SK-N-SH (cell line): Measurements from ENCODE around the gene SAMD8. TPM values are rescaled to one million over a fixed set of nuclear protein-coding genes. Genes with fewer than 3 reads are reported as not detected.

Experiments
- CTCF ChIA-PET: fragments of 300-600, 350-600 bp; formaldehyde crosslinking; extraction: SDS; loops from one replicate; lab custom pipeline; 2021; lab: Yijun Ruan, JAX
- POLR2A ChIA-PET: fragments of 350-600 bp; sonication (Branson Sonifier 250); formaldehyde crosslinking; extraction: SDS; loops from one replicate; lab custom pipeline; 2020; ENCODE audit warnings: antibody characterized with exemption, inconsistent platforms; lab: Yijun Ruan, JAX
- DNase-seq: peaks from one replicate; pipeline ENCODE4 v3.0.0; 2012
- H2AFZ ChIP-seq: fragments of 200-600 bp; sonication (generic); 2 replicates; pipeline ENCODE4 v1.8.1; 2016; ENCODE audit warnings: antibody characterized with exemption, mild to moderate bottlenecking, low read depth
- H3F3A ChIP-seq: fragments of 200-600 bp; sonication (generic); replicated peaks from 2 replicates; pipeline ENCODE3; 2016; ENCODE audit warnings: antibody characterized with exemption, mild to moderate bottlenecking; ENCODE audit not compliant: insufficient read depth
- H3K27ac ChIP-seq, 2 experiments: fragments of 200-500 bp in 1 of 2; fragments of 200-600 bp in 1 of 2; sonication (Bioruptor generic) in 1 of 2; sonication (generic), shearing (Covaris generic) in 1 of 2; 2 replicates each; pipeline versions ENCODE4 v1.5.1 to v1.6.1; 2014 to 2016; ENCODE audit warnings: low read depth in 2 of 2, inconsistent platforms in 1 of 2, low read length in 1 of 2, mild to moderate bottlenecking in 1 of 2, mixed read lengths in 1 of 2
- H3K27me3 ChIP-seq: fragments of 200-600 bp; sonication (generic), shearing (Covaris generic); 2 replicates; pipeline ENCODE4 v1.6.1; 2016; ENCODE audit warnings: mixed run types; ENCODE audit not compliant: insufficient read depth
- H3K36me3 ChIP-seq, 2 experiments: fragments of 200-500 bp in 1 of 2; fragments of 200-600 bp in 1 of 2; sonication (Bioruptor generic) in 1 of 2; sonication (generic) in 1 of 2; replicated peaks in 1 of 2; 2 replicates each; pipeline versions ENCODE3 to v1.5.1; 2014 to 2016; ENCODE audit warnings: low read length in 1 of 2, mild to moderate bottlenecking in 1 of 2; ENCODE audit not compliant: insufficient read depth in 2 of 2, control insufficient read depth in 1 of 2
- H3K4me1 ChIP-seq, 2 experiments: fragments of 200-500 bp in 1 of 2; fragments of 200-600 bp in 1 of 2; sonication (Bioruptor generic) in 1 of 2; sonication (generic), shearing (Covaris generic) in 1 of 2; 2 replicates each; pipeline versions ENCODE4 v1.5.1 to v1.6.1; 2014 to 2016; ENCODE audit warnings: low read depth in 1 of 2, low read length in 1 of 2, mixed run types in 1 of 2; ENCODE audit not compliant: insufficient read depth in 2 of 2, control insufficient read depth in 1 of 2
- H3K4me2 ChIP-seq: fragments of 200-600 bp; sonication (generic), shearing (Covaris generic); 2 replicates; pipeline ENCODE4 v1.6.1; 2017; ENCODE audit warnings: mixed run types
- H3K4me3 ChIP-seq, 2 experiments: fragments of 200-500 bp in 1 of 2; fragments of 200-600 bp in 1 of 2; sonication (Bioruptor generic) in 1 of 2; sonication (generic), shearing (Covaris generic) in 1 of 2; 2 replicates each; pipeline versions ENCODE4 v1.5.1 to v1.8.1; 2014 to 2016; ENCODE audit warnings: low read depth in 2 of 2, inconsistent platforms in 1 of 2, low read length in 1 of 2, mild to moderate bottlenecking in 1 of 2, mixed read lengths in 1 of 2, moderate library complexity in 1 of 2
- H3K79me2 ChIP-seq: fragments of 200-600 bp; sonication (generic); 2 replicates; pipeline ENCODE4 v1.8.1; 2017; ENCODE audit warnings: mild to moderate bottlenecking; ENCODE audit not compliant: insufficient read depth
- H3K9ac ChIP-seq: fragments of 200-600 bp; sonication (generic); 2 replicates; pipeline ENCODE4 v1.6.1; 2017; ENCODE audit warnings: mixed run types
- H3K9me2 ChIP-seq: fragments of 200-600 bp; sonication (generic); 2 replicates; pipeline ENCODE4 v1.6.1; 2017; ENCODE audit warnings: mixed run types
- H3K9me3 ChIP-seq: fragments of 200-600 bp; sonication (generic); 2 replicates; pipeline ENCODE4 v1.6.1; 2017; ENCODE audit warnings: mixed run types, mild to moderate bottlenecking, moderate library complexity
- H4K20me1 ChIP-seq: fragments of 200-600 bp; sonication (generic); 2 replicates; pipeline ENCODE4 v1.6.1; 2017; ENCODE audit warnings: mild to moderate bottlenecking, mixed run types; ENCODE audit not compliant: insufficient read depth
- FOSL2 ChIP-seq: IDR thresholded peaks from 2 replicates; pipeline ENCODE4 v1.4.0; 2012; ENCODE audit warnings: low read depth, mild to moderate bottlenecking, moderate library complexity, borderline replicate concordance
- FOXM1 ChIP-seq: IDR thresholded peaks from 2 replicates; pipeline ENCODE4 v1.4.0; 2012; ENCODE audit warnings: low read depth, mild to moderate bottlenecking
- GABPA ChIP-seq: IDR thresholded peaks from 2 replicates; pipeline ENCODE4 v1.4.0; 2012; ENCODE audit warnings: low read depth, mild to moderate bottlenecking
- JUND ChIP-seq: IDR thresholded peaks from 2 replicates; pipeline ENCODE4 v1.4.0; 2012
- NFIC ChIP-seq: IDR thresholded peaks from 2 replicates; pipeline ENCODE4 v1.4.0; 2012; ENCODE audit warnings: borderline replicate concordance
- TAF1 ChIP-seq: IDR thresholded peaks from 2 replicates; pipeline ENCODE4 v1.6.1; 2012; ENCODE audit warnings: low read depth, mild to moderate bottlenecking, low read length, moderate library complexity, borderline replicate concordance
- TCF12 ChIP-seq: IDR thresholded peaks from 2 replicates; pipeline ENCODE4 v1.4.0; 2012
- TEAD4 ChIP-seq: IDR thresholded peaks from 2 replicates; pipeline ENCODE4 v1.4.0; 2012; ENCODE audit warnings: mild to moderate bottlenecking, borderline replicate concordance; ENCODE audit not compliant: insufficient read depth
- USF1 ChIP-seq: IDR thresholded peaks from 2 replicates; pipeline ENCODE4 v1.4.0; 2012; ENCODE audit warnings: low read depth, borderline replicate concordance
- YY1 ChIP-seq: IDR thresholded peaks from 2 replicates; pipeline ENCODE4 v1.4.0; 2012; ENCODE audit warnings: low read depth, mild to moderate bottlenecking
- ZBTB33 ChIP-seq: IDR thresholded peaks from 2 replicates; pipeline ENCODE4 v1.4.0; 2012; ENCODE audit warnings: low read depth, borderline replicate concordance
- WGBS: methylation state at CpG from one replicate; pipeline ENCODE4 v1.1.6; 2017; ENCODE audit warnings: low lambda C conversion rate; 5-methylcytosine and 5-hydroxymethylcytosine counted together
- polyA plus RNA-seq, 3 experiments: library from polyadenylated mRNA; depleted of rRNA; stranded (reverse); fragments of >200 nt; gene quantifications; 2 replicates each; pipeline ENCODE4 v1.2.3, GENCODE V29; 2012
- TF ChIP-seq, protein P1 (sequence below): IDR thresholded peaks from 2 replicates; pipeline ENCODE4; 2012
- TF ChIP-seq, protein P2 (sequence below): IDR thresholded peaks from 2 replicates; pipeline ENCODE4 v1.6.1; 2012; ENCODE audit warnings: mild to moderate bottlenecking, low read depth, low read length, moderate library complexity

The SAMD8 gene
- polyA plus RNA-seq, 1 of the 3 experiments (the other 2 are of a cell fraction): 9.7 TPM

GRCh38 chr10:75189266-75190096 lies 78.0 kb downstream of the SAMD8 start:
- Histone ChIP-seq H3K36me3 (no peaks in the 10 kb centered on the region), H3K9ac (no peak overlapping the region), H2AFZ (no peak overlapping the region), H3F3A (peaks cover 21% of the 10 kb centered on the region), H3K9me2 (no peaks in the 10 kb centered on the region), H3K4me2 (no peak overlapping the region), H3K27ac (no peak overlapping the region), H4K20me1 (no peaks in the 10 kb centered on the region), H3K4me3 (no peak overlapping the region), H3K9me3 (no peaks in the 10 kb centered on the region), H3K27me3 (no peaks in the 10 kb centered on the region), H3K4me1 (0 out of 4 replicates have a peak, but pooled peaks cover 0 to 5% of the 10 kb centered on the region in 2 experiments), H3K79me2 (0 out of 2 replicates have a peak, but pooled peaks cover 7% of the 10 kb centered on the region)
- DNase-seq: no peak
- WGBS: 97% methylated on average over 12 of the region's 12 CpGs
- CTCF ChIA-PET: interaction anchor here (0.6 to 3.8 kb wide), 4 partner anchors 10 to 91 kb away, joined by 3 to 40 read pairs (median 6); partner anchors contain the start of gene COMTD1
- POLR2A ChIA-PET: no interaction called here
- no peak for TF ChIP-seq YY1
- no peak for TF ChIP-seq NFIC
- no peak for TF ChIP-seq TAF1
- no peak for TF ChIP-seq TEAD4
- no peak for TF ChIP-seq ZBTB33
- TF ChIP-seq GABPA: no peak
- TF ChIP-seq, protein P1, sequence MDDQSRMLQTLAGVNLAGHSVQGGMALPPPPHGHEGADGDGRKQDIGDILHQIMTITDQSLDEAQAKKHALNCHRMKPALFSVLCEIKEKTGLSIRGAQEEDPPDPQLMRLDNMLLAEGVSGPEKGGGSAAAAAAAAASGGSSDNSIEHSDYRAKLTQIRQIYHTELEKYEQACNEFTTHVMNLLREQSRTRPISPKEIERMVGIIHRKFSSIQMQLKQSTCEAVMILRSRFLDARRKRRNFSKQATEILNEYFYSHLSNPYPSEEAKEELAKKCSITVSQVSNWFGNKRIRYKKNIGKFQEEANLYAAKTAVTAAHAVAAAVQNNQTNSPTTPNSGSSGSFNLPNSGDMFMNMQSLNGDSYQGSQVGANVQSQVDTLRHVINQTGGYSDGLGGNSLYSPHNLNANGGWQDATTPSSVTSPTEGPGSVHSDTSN: no peak
- no peak for TF ChIP-seq USF1

DNA sequence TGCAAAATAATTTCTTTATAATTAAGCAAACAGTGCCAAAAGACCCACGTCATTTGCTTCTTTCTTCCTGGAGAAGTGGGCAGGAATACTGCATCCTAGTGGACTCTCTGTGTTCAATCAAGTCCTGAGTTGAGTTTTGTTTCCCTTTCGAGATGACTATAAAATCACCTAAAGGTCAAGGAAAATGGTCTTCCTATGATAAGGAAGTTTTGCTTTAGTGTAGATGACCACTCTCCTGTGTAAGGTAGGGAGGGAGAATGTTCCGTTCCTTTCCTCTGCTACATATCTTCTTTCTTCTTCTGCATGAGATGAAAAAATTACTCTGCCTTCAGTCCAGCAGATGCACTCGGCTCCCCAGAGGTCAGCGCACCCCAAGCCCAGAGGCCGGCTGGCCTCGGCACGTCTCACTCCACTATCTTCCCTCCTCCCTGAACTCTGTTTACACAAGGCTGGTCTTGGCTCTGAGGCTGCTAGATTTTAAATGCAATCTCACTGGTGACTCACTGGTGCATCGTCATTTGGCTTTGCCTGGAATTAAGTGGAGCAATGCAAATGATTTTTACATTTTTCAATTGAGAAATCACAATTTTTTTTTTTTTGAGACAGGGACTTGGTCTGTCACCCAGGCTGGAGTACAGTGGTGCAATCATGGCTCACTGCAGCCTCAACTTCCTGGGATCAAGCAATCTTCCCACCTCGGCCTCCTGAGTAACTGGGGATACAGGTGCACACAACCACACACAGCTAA lies 80.5 kb downstream of the SAMD8 start:
- H3K27me3 ChIP-seq: no peaks in the 10 kb centered on the region
- H3K9me3 ChIP-seq: no peaks in the 10 kb centered on the region
- peak overlapping the region in 1 of 2 experiments; percentile 59; a peak in 2 of 4 replicates for H3K27ac ChIP-seq
- H3K4me2 ChIP-seq: peak overlapping the region; percentile 51; the same call in 1 of the 2 replicates
- peaks cover 22% of the 10 kb centered on the region for H3F3A ChIP-seq
- no peak overlapping the region; the same call in 1 of the 2 replicates for H3K9ac ChIP-seq
- CTCF ChIA-PET: interaction anchor here (1.0 to 1.9 kb wide), 2 partner anchors 44 kb away, joined by 3 to 8 read pairs; partner anchors contain the start of gene COMTD1
- WGBS: 38% methylated on average over 10 of the region's 10 CpGs
- no peaks in the 10 kb centered on the region for H3K36me3 ChIP-seq
- no peaks in the 10 kb centered on the region for H4K20me1 ChIP-seq
- H3K4me3 ChIP-seq: no peak overlapping the region
- no peak for DNase-seq
- POLR2A ChIA-PET: no interaction called here
- peaks cover 0 to 10% of the 10 kb centered on the region in 2 experiments; a peak in 1 of 4 replicates for H3K4me1 ChIP-seq
- no peak for TF ChIP-seq FOXM1
- TF ChIP-seq TCF12: peak; percentile 17; the same call in 1 of the 2 replicates
- peak; percentile 54 for TF ChIP-seq JUND
- TF ChIP-seq, protein P2, sequence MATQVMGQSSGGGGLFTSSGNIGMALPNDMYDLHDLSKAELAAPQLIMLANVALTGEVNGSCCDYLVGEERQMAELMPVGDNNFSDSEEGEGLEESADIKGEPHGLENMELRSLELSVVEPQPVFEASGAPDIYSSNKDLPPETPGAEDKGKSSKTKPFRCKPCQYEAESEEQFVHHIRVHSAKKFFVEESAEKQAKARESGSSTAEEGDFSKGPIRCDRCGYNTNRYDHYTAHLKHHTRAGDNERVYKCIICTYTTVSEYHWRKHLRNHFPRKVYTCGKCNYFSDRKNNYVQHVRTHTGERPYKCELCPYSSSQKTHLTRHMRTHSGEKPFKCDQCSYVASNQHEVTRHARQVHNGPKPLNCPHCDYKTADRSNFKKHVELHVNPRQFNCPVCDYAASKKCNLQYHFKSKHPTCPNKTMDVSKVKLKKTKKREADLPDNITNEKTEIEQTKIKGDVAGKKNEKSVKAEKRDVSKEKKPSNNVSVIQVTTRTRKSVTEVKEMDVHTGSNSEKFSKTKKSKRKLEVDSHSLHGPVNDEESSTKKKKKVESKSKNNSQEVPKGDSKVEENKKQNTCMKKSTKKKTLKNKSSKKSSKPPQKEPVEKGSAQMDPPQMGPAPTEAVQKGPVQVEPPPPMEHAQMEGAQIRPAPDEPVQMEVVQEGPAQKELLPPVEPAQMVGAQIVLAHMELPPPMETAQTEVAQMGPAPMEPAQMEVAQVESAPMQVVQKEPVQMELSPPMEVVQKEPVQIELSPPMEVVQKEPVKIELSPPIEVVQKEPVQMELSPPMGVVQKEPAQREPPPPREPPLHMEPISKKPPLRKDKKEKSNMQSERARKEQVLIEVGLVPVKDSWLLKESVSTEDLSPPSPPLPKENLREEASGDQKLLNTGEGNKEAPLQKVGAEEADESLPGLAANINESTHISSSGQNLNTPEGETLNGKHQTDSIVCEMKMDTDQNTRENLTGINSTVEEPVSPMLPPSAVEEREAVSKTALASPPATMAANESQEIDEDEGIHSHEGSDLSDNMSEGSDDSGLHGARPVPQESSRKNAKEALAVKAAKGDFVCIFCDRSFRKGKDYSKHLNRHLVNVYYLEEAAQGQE: no peak
- TF ChIP-seq FOSL2: peak; percentile 63; the same call in 1 of the 2 replicates
- peak; percentile 45; the same call in 1 of the 2 replicates for TF ChIP-seq NFIC
- no peaks in the 10 kb centered on the region for H3K9me2 ChIP-seq
- no peak overlapping the region for H2AFZ ChIP-seq
- 0 out of 2 replicates have a peak, but pooled peaks cover 7% of the 10 kb centered on the region for H3K79me2 ChIP-seq
